ENCODE data around the gene ADAM12.

DNA sequence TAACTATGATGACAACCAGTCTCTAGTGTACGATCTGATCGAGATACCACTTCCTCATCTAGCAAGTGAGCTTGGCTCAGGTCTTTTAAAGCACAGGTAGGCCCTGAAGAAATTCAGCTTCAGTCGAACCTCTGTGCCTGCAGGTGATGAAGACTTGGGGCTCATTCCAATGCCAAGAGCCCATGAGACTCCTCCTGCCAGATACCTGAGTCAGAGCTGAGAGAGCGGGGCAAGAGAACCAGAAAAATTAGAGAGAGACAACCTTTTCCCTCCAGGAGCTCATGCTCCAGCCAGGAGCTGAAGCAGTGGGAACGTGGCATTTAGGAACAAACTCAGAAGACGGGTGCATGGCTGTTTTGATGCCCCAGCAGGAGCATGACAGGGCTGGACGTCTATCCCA is 259.3 kb downstream of the ADAM12 start:
- TF ChIP-seq, protein P1, sequence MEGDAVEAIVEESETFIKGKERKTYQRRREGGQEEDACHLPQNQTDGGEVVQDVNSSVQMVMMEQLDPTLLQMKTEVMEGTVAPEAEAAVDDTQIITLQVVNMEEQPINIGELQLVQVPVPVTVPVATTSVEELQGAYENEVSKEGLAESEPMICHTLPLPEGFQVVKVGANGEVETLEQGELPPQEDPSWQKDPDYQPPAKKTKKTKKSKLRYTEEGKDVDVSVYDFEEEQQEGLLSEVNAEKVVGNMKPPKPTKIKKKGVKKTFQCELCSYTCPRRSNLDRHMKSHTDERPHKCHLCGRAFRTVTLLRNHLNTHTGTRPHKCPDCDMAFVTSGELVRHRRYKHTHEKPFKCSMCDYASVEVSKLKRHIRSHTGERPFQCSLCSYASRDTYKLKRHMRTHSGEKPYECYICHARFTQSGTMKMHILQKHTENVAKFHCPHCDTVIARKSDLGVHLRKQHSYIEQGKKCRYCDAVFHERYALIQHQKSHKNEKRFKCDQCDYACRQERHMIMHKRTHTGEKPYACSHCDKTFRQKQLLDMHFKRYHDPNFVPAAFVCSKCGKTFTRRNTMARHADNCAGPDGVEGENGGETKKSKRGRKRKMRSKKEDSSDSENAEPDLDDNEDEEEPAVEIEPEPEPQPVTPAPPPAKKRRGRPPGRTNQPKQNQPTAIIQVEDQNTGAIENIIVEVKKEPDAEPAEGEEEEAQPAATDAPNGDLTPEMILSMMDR (IDR thresholded peaks at IDR 0.05), result no peak
- TF ChIP-seq POLR2A (IDR thresholded peaks at IDR 0.05), result no peak
